NCI-H526 (cell line): ENCODE measurements around the gene ARPC1A.

Experiments used
- DNase-seq, 2 experiments: peaks; one replicate each; lab custom pipeline; 2025; lab: John Stamatoyannopoulos, UW

The ARPC1A gene

GRCh38 chr7:99390941-99391602, 65.4 kb downstream of the ARPC1A start:
- no peak for DNase-seq

- peak; percentile 9 to 60 for DNase-seq
Measured at GRCh38 chr7:99392046-99392445, 66.3 kb downstream of the ARPC1A start.

- peak; percentile 93 to 97 for DNase-seq
Measured at GRCh38 chr7:99392659-99393354, 67.1 kb downstream of the ARPC1A start.

GRCh38 chr7:99393355-99394187, 67.9 kb downstream of the ARPC1A start:
- DNase-seq = peak; percentile 80 to 93

GRCh38 chr7:99394188-99394502, 68.4 kb downstream of the ARPC1A start:
- no peak for DNase-seq

GRCh38 chr7:99395616-99396327, 70.1 kb downstream of the ARPC1A start:
- no peak for DNase-seq

GRCh38 chr7:99396418-99397296, 71.0 kb downstream of the ARPC1A start:
- DNase-seq = no peak

GRCh38 chr7:99397297-99397983, 71.7 kb downstream of the ARPC1A start:
- DNase-seq = no peak

GRCh38 chr7:99398891-99399445, 73.3 kb downstream of the ARPC1A start:
- no peak for DNase-seq

- DNase-seq = no peak
Measured at GRCh38 chr7:99399597-99399996, 73.9 kb downstream of the ARPC1A start.

GRCh38 chr7:99402854-99403253, 77.2 kb downstream of the ARPC1A start:
- no peak for DNase-seq

GRCh38 chr7:99403764-99404163, 78.1 kb downstream of the ARPC1A start:
- no peak for DNase-seq

- DNase-seq = no peak
Measured at GRCh38 chr7:99404235-99404976, 78.7 kb downstream of the ARPC1A start.

- DNase-seq = no peak
Measured at GRCh38 chr7:99404977-99405320, 79.3 kb downstream of the ARPC1A start.

GRCh38 chr7:99406557-99406956, 80.9 kb downstream of the ARPC1A start:
- no peak for DNase-seq

- peak in 1 of 2 experiments; percentile 49 for DNase-seq
Measured at GRCh38 chr7:99407872-99408378, 82.2 kb downstream of the ARPC1A start.

GRCh38 chr7:99408379-99409191, 82.9 kb downstream of the ARPC1A start, which contains the start of the genes BUD31 and PDAP1:
Gene BUD31, plus strand, starts transcription at chr7:99408969. Its CDS starts 2,124 bp downstream, at chr7:99411093.
Gene PDAP1, minus strand, starts transcription at chr7:99408597. Its CDS starts 49 bp downstream, at chr7:99408548.
- peak; percentile 96 to 97 for DNase-seq

- DNase-seq = no peak
Measured at GRCh38 chr7:99409192-99409572, 83.5 kb downstream of the ARPC1A start.
